Sigmoid colon (tissue), 7 donors: ENCODE data around the gene CTTN. TPM values are rescaled to one million over a fixed set of nuclear protein-coding genes. Genes with fewer than 3 reads are reported as not detected.

Experiments used
- DNase-seq: peaks from one replicate; pipeline ENCODE4 v3.0.0-alpha.2; 2019
- H3K27ac ChIP-seq, 4 donors: fragments of 200-600 bp; sonication (generic); one replicate each; pipeline ENCODE4 v1.5.1; 2016 to 2019; ENCODE audit warnings: mild to moderate bottlenecking in 1 of 4
- H3K27me3 ChIP-seq, 3 donors: fragments of 200-600 bp; sonication (generic); one replicate each; pipeline ENCODE4 v1.5.1; 2019; ENCODE audit warnings: mild to moderate bottlenecking in 1 of 3
- H3K36me3 ChIP-seq, 4 donors: fragments of 200-600 bp; sonication (generic); one replicate each; pipeline ENCODE4 v1.5.1; 2016 to 2019
- H3K4me1 ChIP-seq, 4 donors: fragments of 200-600 bp; sonication (generic); one replicate each; pipeline ENCODE4 v1.5.1; 2017 to 2019
- H3K4me3 ChIP-seq, 4 donors: fragments of 200-600 bp; sonication (generic); one replicate each; pipeline ENCODE4 v1.5.1; 2017 to 2019; ENCODE audit warnings: mild to moderate bottlenecking in 2 of 4, moderate library complexity in 1 of 4
- H3K9me3 ChIP-seq, 4 donors: fragments of 200-600 bp in 3 of 4; sonication (generic) in 3 of 4; one replicate each; pipeline versions ENCODE4 v1.5.1 to v1.6.1; 2013 to 2019
- CTCF ChIP-seq, 4 experiments: fragments of 450-650 bp in 3 of 4; fragments of 200-600 bp in 1 of 4; IDR thresholded peaks; one replicate each; pipeline ENCODE4 v1.5.1; 2016 to 2019; ENCODE audit warnings: antibody characterized with exemption in 4 of 4, mild to moderate bottlenecking in 3 of 4, moderate library complexity in 2 of 4
- EP300 ChIP-seq, 4 donors: sonication (generic); formaldehyde crosslinking; IDR thresholded peaks; one replicate each; pipeline ENCODE4 v1.6.1; 2017; ENCODE audit warnings: antibody characterized with exemption in 4 of 4
- POLR2A ChIP-seq, 2 donors: fragments of 450-650 bp; IDR thresholded peaks; one replicate each; pipeline ENCODE4 v1.6.1; 2016; ENCODE audit warnings: antibody characterized with exemption in 2 of 2, mild to moderate bottlenecking in 2 of 2, moderate library complexity in 2 of 2
- POLR2AphosphoS5 ChIP-seq, 4 donors: sonication (generic); formaldehyde crosslinking; IDR thresholded peaks; one replicate each; pipeline ENCODE4 v1.6.1; 2017; ENCODE audit warnings: antibody characterized with exemption in 4 of 4
- WGBS, 2 donors: extraction: QIAGEN DNeasy Blood & Tissue Kit; methylation state at CpG; one replicate each; pipeline ENCODE4 v1.1.7; 2013; 5-methylcytosine and 5-hydroxymethylcytosine counted together
- intact Hi-C: fragments of 100-400 bp; cut with DNase I; formaldehyde crosslinking; loops from one replicate; pipeline ENCODE4 v1.15.1; 2023
- polyA plus RNA-seq, 3 donors: library from polyadenylated mRNA; stranded (reverse); fragments of 200-250 nt; gene quantifications; one replicate each; pipeline ENCODE4 v1.2.3, GENCODE V29; 2013
- total RNA-seq, 4 donors: library from RNA; depleted of rRNA; stranded (reverse); fragments of >200 nt; gene quantifications; one replicate each; pipeline ENCODE4 v1.1.0, GENCODE V29; 2016
- donor health status: healthy with polysubstance abuse.
- donor health status: Bipolar disorder and iron deficiency.
- donor health status: healthy.

Gene CTTN
- total and polyA plus RNA-seq, 7 donors: 87.1 to 312 (median 136) TPM

DNA sequence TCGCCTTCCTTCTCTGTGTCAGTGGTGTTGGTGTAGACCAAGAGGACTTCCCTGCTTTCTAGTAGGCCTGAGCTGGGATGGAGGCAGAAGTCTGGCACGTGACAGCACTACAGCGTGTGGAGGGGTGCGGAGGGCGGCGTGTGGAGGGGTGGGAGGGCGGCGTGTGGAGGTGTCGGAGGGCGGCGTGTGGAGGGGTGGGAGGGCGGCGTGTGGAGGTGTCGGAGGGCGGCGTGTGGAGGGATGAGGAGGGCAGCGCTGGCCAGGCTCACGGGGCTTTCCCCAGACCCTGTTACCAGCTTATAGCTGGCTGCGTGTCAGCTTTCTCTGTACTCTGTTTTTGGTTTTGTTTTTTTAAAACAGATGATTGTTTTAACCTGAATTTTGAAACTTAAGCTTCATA lies 45.7 kb upstream of the CTTN start:
- Histone ChIP-seq H3K27me3 (no peaks in the 10 kb centered on the region), H3K27ac (no peak overlapping the region), H3K36me3 (peaks cover 9 to 70% (median 32%) of the 10 kb centered on the region in 4 donors), H3K9me3 (no peaks in the 10 kb centered on the region), H3K4me1 (no peaks in the 10 kb centered on the region), H3K4me3 (no peak overlapping the region)
- intact Hi-C loops: no loop called here
- TF ChIP-seq POLR2AphosphoS5 (IDR thresholded peaks at IDR 0.05) (no peak), EP300 (IDR thresholded peaks at IDR 0.05) (no peak), CTCF (IDR thresholded peaks at IDR 0.05) (no peak), POLR2A (IDR thresholded peaks at IDR 0.05) (no peak)
- no peak for DNase-seq
- 90 to 97% methylated on average over 19 of the region's 19 CpGs for WGBS, 2 donors

DNA sequence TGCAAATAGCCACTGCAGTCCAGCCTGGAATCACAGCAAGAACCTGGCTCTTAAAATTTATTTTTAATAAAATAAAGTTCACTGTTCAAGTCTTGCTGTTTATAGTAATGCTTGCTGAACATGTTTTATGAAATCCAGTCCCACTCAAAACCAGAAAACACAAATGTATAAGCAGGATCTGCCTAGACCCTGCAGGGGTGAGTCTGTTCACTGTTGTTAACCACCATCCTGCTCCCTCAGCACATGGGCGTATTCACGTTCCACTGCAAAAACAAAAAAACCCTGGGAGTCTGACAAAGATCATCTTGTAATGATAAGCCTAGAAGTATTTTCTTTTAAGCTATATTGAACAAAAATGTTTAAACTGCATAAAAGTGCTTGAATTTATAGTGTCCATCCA lies 45.0 kb upstream of the CTTN start:
- DNase-seq: no peak
- no peak overlapping the region for H3K4me3 ChIP-seq
- H3K36me3 ChIP-seq: peaks cover 9 to 70% (median 29%) of the 10 kb centered on the region in 4 donors
- no peak overlapping the region for H3K27ac ChIP-seq
- WGBS, 2 donors: 93 to 97% methylated on average over 2 of the region's 2 CpGs
- H3K27me3 ChIP-seq: no peaks in the 10 kb centered on the region
- no peaks in the 10 kb centered on the region for H3K9me3 ChIP-seq
- TF ChIP-seq POLR2AphosphoS5 (IDR thresholded peaks at IDR 0.05) (no peak), POLR2A (IDR thresholded peaks at IDR 0.05) (no peak), CTCF (IDR thresholded peaks at IDR 0.05) (no peak), EP300 (IDR thresholded peaks at IDR 0.05) (no peak)
- intact Hi-C loops: no loop called here
- peaks cover 0 to 3% (median 0%) of the 10 kb centered on the region in 4 donors for H3K4me1 ChIP-seq

GRCh38 chr11:70353900-70354568 lies 44.3 kb upstream of the CTTN start:
- WGBS, 2 donors: 90 to 92% methylated on average over 19 of the region's 19 CpGs
- peaks cover 9 to 70% (median 28%) of the 10 kb centered on the region in 4 donors for H3K36me3 ChIP-seq

GRCh38 chr11:70354629-70355028 lies 43.7 kb upstream of the CTTN start:
- no peaks in the 10 kb centered on the region for H3K27me3 ChIP-seq
- no peak for TF ChIP-seq EP300 (IDR thresholded peaks at IDR 0.05)
- TF ChIP-seq POLR2A (IDR thresholded peaks at IDR 0.05): no peak
- no peak for TF ChIP-seq POLR2AphosphoS5 (IDR thresholded peaks at IDR 0.05)
- TF ChIP-seq CTCF (IDR thresholded peaks at IDR 0.05): no peak
- H3K4me3 ChIP-seq: no peak overlapping the region
- H3K27ac ChIP-seq: no peak overlapping the region
- 99 to 100% methylated on average over 2 of the region's 2 CpGs for WGBS, 2 donors
- DNase-seq: no peak
- intact Hi-C loops: no loop called here
- H3K9me3 ChIP-seq: no peaks in the 10 kb centered on the region
- peaks cover 0 to 3% (median 0%) of the 10 kb centered on the region in 4 donors for H3K4me1 ChIP-seq
- peaks cover 9 to 70% (median 28%) of the 10 kb centered on the region in 4 donors for H3K36me3 ChIP-seq

More at GRCh38 chr11:70353900-70354568, 44.3 kb upstream of the CTTN start:
- no peak for TF ChIP-seq POLR2A (IDR thresholded peaks at IDR 0.05)
- no peak for TF ChIP-seq CTCF (IDR thresholded peaks at IDR 0.05)
- TF ChIP-seq EP300 (IDR thresholded peaks at IDR 0.05): no peak
- TF ChIP-seq POLR2AphosphoS5 (IDR thresholded peaks at IDR 0.05): no peak
- H3K27ac ChIP-seq: no peak overlapping the region
- H3K27me3 ChIP-seq: no peaks in the 10 kb centered on the region
- H3K4me1 ChIP-seq: peaks cover 0 to 3% (median 0%) of the 10 kb centered on the region in 4 donors
- intact Hi-C loops: no loop called here
- no peaks in the 10 kb centered on the region for H3K9me3 ChIP-seq
- H3K4me3 ChIP-seq: no peak overlapping the region
- DNase-seq: no peak
